Measurements from ENCODE around the gene PPM1E.

The PPM1E gene

DNA sequence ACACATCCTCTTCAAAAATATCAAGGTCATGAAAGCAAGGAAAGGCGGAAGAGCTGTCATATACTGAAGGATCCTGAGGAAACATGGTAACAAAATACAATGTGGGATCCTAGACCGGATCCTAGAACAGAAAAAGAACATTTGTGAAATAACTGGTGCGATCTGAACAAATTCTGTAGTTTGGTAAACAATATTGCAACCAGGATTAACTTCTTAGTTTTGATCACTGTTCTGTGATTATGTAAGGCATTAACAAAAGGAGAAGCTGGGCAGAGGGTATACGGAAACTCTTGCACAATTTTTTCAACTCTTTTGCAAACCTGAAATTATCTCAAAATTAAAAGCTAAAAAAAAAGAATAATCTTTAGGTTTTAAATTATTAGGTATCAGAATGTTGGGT lies 241.3 kb downstream of the PPM1E start:
- DNase-seq (ENCODE audit: low spot score): no peak

DNA sequence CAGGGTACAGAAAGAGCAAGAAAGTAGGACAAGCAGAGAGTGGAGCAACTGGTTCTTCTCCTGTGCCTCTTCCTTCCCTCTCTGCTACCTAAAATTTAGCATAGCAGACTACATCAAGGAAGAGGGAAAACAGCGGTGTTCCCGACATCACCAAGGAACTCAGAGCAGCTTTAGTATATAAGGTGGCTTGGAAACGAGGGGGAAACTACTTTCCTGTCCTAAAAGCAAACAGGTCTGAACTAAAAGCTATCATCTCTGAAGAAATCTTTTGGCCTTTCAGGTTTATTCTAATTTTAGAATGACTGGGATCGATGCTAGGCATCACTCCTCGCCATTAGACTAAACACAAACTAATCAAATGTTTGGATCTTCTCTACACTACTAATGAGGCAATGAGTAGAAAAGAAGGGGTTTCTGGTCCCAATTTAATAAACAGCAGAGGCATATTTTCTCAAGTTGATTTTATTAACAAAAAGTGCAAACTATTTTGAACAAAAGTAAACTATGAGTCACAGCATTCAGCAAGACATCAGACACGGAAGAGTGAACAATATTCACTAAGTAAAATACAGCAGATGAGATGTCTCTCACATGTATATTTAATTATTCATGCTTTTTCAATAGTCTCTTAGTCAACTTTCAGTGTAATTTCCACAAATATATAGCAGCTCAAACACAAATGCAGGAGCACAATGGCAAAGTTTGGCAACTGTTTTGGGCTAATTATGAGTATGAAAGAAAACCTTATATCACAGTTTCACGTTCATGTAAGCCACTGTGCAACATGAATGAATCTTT lies 242.3 kb downstream of the PPM1E start:
- peak; percentile 13 for DNase-seq (ENCODE audit: low spot score)

DNA sequence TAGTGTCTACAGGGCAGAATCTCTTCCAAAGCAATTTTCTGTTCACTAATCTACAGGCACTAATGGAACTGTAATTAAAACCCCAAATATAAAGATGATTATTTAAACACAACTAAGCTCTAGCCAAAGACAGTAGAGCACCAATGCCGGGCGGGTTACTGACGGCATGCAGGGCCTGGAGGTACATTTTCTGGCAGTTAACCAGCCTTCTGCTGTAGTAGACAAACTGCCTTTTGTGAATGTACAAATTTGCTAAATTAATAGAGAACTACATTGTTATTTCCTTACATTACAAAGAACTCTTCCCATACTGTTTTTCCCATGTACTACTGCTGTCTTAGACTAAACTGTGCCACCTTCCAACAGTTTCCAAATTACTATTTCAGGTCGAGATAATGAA lies 243.2 kb downstream of the PPM1E start:
- DNase-seq (ENCODE audit: low spot score): no peak

DNA sequence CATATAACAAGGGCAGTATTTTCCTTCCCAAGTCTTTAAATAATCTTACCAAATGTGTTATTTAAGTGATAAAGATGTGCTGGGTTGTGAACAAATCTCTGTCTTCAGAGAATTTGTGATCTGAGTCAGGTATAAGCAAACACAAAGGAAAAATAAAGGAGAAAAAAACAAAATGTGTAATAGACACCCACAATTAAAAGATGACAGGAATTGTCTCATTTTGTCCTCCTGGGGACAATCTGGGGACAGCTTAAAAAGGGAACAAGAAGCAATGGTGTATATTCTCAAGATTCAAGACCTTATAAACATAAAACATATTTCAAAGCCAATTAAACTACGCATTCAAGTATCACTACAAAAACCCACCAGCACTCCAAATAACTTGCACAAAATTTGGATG lies 243.8 kb downstream of the PPM1E start:
- no peak for DNase-seq (ENCODE audit: low spot score)

DNA sequence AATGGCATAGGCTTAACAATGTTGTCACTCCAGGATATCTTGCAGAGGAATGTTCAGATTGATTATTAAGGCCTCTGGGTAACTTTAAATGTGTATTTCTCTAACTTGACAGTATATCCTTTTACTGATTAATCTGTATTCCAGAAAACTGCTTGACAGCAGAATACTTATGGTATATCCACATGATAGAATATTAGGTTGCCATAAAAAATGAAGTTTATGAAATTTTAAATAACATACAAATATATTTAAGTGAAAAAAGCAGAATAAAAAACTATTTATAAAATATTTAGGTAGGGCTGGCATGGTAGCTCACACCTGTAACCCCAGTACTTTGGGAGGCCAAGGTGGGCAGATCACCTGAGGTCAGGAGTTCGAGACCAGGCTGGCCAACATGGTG lies 244.4 kb downstream of the PPM1E start:
- no peak for DNase-seq (ENCODE audit: low spot score)

DNA sequence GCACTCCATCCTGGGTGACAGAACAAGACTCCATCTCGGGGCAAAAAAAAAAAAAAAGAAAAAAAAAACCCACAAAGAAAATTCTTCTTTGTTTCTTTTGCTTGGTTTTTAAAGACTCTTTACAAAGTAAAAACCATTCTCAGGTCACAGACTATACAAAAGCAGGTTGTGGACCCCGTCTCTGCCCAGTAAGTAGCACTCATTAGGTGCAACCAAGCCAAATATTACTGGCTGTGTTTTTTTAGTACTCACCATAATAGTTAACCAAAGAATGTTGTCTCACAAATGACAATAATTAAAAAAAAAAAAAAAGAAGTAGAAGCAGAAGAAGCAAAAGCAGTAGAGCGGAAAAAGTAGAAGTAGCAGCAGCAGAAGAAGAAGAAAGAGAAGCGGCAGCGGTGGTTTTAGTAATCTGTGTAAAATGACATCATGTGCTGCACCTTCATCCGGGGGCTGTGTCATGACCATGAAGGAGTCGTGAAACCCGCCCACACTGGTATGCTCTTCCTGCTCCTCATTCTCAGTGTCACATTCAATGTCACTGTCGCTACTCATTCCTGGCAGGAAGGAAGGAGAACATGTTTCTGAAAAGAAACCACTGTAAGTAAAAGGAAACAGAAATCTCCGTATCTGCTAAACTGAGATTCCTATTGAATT lies 245.6 kb downstream of the PPM1E start:
- peak; percentile 93 for DNase-seq (ENCODE audit: low spot score)

DNA sequence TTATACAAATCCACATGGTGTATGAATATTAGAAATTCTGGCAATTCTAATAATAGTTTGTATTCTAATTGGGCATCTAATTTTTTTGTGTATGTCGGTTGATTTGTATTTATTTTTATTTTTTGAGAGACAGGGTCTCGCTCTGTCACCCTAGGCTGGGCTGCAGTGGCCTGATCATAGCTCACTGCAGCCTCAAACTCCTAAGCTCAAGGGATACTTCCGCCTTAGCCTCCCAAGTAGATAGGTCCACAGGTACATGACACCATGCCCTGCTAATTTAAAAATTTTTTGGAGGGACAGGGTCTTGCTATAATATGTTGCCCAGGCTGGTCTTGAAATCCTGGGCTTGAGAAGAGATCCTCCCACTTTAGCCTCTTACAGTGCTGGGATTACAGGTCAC lies 246.5 kb downstream of the PPM1E start:
- no peak for DNase-seq (ENCODE audit: low spot score)

DNA sequence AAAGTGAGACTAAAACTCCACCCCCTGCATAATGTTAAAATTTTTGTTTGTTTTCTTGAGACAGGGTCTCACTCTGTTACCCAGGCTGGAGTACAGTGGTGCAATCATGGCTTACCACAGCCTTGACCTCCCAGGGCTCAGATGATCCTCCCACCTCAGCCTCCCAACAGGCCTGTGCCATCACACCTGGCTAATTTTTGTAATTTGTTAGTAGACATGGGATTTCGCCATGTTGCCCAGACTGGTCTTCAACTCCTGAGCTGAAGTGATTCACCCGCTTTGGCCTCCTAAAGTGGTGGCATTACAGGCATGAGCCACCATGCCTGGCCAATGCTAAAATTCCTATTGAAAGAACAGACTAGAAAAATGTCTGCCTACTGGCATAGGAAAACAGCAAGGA lies 247.2 kb downstream of the PPM1E start:
- peak; percentile 72 for DNase-seq (ENCODE audit: low spot score)

DNA sequence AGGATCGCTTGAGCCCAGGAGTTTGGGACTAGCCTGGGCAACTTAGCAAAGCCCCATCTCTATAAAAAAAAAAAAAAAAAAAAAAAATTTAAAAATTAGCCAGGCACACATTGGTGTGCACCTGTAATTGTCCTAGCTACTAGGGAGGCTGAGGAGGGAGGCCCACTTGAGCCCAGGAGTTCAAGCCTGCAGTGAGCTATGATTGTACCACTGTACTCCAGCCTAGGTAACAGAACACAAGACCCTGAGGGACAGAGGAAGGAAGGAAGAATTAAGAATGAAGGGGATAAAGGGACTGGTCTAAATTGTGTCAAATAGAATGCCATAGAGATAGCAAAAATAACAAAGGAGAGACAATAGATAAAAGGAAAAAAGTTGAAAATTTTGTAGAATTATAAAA lies 248.2 kb downstream of the PPM1E start:
- no peak for DNase-seq (ENCODE audit: low spot score)

DNA sequence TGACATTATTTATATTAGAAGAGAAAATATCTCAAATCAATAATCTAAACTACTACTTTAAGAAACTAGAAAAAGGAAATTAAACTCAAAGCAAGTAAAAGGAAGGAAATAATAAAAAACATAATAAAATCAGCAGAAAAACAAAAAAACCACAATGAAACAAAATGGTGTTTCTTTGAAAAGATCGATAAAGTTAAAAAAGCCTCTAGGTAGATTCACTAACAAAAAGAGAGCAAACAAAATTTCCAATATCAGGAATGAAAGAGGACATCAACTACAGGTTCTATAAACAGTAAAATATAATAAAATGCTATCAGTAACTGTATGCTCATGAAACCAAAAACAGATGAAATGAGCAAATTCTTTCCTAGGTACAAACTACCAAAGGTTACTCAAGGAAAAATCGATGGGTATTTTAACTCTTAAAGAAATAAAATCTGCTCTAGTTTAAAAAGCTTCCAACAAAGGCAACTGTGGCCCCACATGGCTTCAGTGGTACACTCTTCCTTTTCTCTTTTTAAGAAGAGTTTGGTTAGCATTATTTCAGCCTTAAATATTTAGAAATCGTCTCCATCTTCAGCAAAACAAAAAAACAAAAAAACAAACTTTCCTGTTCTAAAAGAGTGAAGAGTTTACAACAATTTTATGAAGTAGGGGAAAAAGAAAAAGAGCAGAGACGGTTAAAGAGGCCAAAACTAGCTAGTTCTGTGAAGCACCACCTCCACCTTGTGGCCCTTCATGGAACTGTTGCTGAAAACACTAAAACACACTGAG lies 248.9 kb downstream of the PPM1E start:
- DNase-seq (ENCODE audit: low spot score): peak; percentile 65

DNA sequence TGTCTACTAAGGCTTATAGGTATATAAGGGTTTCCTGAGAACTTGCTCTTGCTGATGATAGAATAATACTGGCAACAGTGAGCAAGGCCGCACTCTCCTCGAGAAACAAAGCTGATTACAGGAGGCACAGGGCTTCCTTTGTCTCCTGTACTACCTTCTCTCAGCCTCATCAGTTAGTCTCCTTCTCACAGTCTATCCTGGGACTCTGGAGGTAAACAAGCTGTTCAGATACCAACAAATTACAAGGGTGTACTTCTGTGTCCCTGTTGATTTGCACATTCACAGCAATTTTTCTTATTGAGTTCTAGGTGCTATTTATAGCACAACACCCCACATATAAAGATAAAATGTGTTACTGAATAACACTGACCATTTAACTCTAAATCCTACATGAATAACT lies 252.3 kb downstream of the PPM1E start:
- DNase-seq (ENCODE audit: low spot score): no peak

DNA sequence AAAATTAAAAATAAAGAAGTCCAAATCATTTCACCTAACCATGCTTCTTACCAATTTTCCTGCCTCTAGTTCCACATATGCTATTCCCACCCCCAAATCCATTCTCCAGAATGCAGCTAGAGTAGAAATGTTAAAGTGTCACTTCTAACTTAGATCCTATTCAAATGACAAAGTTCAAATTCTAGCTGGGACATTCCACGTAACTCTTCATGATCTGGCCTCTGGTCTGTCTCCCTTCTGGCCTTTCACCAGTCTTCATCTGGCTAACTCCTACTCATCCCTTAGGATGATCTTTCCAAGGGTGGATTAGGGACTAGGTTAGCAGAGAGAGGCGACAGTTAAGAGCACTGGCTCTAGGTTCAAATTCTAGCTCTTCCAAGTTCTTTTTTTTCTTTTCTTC lies 253.1 kb downstream of the PPM1E start:
- no peak for DNase-seq (ENCODE audit: low spot score)

DNA sequence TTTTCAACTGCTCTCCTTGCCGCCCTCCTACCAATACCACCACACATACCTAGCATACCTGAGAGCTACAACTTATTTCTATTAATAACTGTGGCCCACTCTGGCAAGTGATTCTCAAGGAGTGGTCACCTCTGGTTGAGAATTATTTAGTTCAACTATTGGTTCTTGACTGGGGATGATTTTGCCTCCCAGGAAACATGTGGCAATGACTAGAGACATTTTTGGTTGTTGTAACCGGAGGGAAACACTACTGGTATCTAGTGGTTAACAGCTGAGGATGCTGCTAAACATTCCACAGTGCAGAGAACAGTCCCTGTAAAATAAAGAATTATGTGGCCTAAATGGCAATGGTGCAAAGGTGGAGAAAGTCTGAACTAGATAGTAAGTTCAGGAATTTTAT lies 254.4 kb downstream of the PPM1E start:
- DNase-seq (ENCODE audit: low spot score): peak; percentile 16

DNA sequence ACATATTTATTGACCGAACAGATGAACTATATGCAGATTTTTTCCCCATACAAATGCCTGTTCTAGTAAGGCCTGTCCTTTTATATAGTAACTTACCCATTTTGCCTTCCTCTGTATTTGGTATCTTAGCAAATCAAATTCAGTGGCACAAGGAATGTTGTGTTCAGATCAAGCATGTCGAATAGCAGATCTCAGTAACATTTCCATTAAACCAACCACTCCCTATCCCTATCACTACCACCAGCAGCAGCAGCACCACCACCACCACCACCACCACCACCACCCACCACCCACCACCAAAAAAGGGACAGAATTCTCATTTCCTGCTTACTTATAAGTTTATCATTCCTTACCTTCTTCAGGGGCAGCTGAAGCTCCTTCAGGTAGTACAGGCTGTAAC lies 256.3 kb downstream of the PPM1E start:
- DNase-seq (ENCODE audit: low spot score): no peak

DNA sequence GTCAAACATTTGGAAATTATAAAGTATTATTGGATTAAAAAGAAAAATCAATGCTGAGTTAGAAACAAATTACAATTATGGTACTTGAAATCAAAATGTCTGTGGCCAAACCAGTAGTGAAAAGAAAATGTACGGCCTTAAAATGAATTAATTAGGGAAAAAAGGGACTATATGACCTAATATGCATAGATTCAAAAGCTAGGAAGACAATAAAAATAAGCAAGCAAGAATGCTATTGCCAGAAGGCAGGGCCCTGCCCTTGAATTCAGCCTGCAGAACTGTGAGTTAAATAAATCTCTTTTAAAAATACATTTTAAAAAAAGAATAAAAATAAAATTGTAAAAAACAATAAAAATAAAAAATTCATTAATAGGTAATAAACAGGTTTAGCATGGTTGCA lies 262.4 kb downstream of the PPM1E start:
- no peak for DNase-seq (ENCODE audit: low spot score)

DNA sequence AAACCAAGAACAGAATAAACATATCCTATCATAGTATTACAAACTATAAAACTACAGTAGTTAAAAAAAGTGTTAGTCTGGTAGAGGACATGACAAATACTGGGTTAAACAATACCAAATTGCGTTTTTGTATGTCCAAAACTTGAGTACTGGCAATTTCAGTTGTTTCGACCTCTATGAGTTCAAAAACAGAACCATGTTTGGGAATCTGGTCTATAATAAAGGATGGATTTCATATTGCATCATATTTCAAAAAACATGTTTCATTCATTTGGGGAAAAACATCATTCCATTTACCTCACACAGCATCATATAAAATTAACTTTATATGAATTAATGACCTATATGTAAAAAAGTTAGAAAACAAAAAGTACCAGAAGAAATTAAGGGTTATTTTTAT lies 269.3 kb downstream of the PPM1E start:
- no peak for DNase-seq (ENCODE audit: low spot score)

DNA sequence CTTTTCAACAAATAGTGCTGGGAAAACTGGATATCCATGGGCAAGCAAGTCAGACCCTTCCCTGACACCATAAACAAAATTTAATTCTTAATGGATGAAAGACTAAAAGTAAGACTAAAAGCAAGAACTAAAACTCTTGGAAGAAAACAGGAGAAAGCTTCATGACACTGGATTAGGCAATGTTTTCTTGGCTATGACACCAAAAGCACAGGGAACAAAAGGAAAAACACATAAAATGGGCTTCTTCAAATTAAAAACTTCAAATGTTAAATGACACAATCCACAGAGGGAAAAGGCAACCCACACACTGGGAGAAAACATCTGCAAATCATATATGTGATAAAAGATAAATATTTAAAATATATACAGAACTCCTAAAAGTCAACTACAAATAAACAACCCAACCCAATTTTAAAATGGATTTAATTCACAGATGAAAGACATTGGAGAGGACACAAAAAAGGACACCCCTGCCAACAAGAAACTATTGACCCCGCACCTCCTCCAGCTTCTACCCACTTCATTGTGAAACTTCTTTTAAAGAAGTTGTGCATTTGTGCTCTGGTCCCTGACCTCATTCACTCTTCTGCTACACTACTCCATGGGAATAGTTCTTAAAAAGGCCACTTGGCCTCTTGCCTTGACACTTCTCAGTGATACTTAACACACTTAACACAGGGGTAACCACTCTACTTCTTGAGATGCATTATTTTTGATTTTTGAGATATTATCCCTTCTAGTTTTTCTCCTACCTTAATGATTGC lies 270.7 kb downstream of the PPM1E start:
- DNase-seq (ENCODE audit: low spot score): no peak

DNA sequence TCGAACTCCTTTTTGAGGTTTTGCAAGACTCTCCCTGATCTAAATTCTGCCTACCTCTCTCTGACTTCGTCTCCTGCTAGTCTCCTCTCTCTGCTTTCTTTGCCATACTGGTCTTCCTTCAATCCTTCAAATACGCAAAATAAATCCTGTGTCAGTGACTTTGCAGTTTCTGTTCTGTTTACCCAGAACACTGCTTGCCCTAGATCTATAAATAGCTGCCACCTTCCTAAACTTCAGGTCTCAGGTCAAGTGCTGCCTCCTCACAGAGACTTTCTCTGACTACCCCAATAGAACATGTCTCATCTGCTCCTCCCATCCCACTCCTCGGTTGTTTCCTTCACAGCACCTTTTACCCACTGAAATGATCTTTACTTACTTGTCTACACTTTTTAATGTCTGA lies 272.1 kb downstream of the PPM1E start:
- DNase-seq (ENCODE audit: low spot score): no peak

DNA sequence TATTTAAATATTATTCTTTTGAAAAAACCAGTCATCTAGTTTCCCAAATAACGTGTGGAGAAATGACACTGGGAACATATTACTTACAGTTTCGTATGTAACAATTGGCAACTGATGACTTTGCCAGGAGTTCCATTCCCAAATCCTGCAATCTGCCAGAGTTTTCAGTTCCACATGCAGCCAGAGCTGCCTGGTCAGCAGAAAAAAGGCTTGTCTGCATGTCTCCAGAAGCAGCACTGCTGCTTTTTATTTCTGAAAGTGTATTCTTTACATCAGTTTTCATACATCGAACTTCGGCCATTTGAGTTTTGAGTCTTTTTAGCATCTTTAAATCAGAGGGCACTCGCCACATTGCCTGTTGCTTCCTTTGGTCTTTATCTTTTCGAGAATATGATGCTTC lies 272.7 kb downstream of the PPM1E start:
- no peak for DNase-seq (ENCODE audit: low spot score)

DNA sequence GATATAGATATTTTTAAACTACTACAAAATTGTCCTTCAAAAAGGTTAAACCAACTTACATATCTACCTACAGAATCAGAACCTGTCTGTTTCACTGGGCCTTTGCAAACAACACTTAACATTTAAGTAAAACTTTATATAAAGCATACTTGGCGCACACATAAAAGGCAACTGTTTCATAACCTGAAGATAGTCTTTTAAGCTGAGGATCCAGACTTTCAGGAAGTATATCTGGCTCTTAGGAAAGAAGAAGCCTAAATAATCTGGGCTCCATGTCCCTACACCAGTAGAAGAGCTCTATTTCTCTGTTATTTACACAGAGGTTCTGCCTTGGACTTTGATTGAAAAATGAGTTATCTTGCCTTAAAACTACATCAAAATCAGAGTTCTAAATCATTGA lies 275.2 kb downstream of the PPM1E start:
- DNase-seq (ENCODE audit: low spot score): no peak

Measured in kidney tubule cell (primary cell).